IPS-20b (cell line): ENCODE data around the gene SMCR8.
"Not testable (repeated sequence)": the region's sequence is repeated elsewhere in the genome, so short reads cannot be mapped to it uniquely, and the experiment has no call there.

Experiments
- H3K27ac ChIP-seq: one replicate; pipeline ENCODE4 v1.5.1; 2013; ENCODE audit warnings: low read length
- H3K27me3 ChIP-seq: 2 replicates; pipeline ENCODE4 v1.6.1; 2013; ENCODE audit warnings: mild to moderate bottlenecking, low read length, inconsistent platforms; ENCODE audit not compliant: insufficient read depth
- H3K36me3 ChIP-seq: 2 replicates; pipeline ENCODE4 v1.6.1; 2013; ENCODE audit warnings: low read depth, mild to moderate bottlenecking, inconsistent platforms, low read length, moderate library complexity; ENCODE audit not compliant: insufficient read depth
- H3K4me1 ChIP-seq: 2 replicates; pipeline ENCODE4 v1.6.1; 2013; ENCODE audit warnings: mild to moderate bottlenecking, control low read depth, inconsistent platforms, low read length, moderate library complexity; ENCODE audit not compliant: insufficient read depth
- H3K4me3 ChIP-seq: 2 replicates; pipeline ENCODE4 v1.5.1; 2013; ENCODE audit warnings: mild to moderate bottlenecking, low read length, inconsistent platforms
- H3K9ac ChIP-seq: 2 replicates; pipeline ENCODE4 v1.6.1; 2013; ENCODE audit warnings: low read depth, mild to moderate bottlenecking, inconsistent platforms, low read length, moderate library complexity
- H3K9me3 ChIP-seq: 2 replicates; pipeline ENCODE4 v1.6.1; 2013; ENCODE audit warnings: mild to moderate bottlenecking, low read depth, low read length, inconsistent platforms; ENCODE audit not compliant: insufficient read depth

The SMCR8 gene

GRCh38 chr17:18291718-18292540, 23.2 kb upstream of the SMCR8 start:
- Histone ChIP-seq H3K9ac (no peak overlapping the region), H3K4me1 (no peaks in the 10 kb centered on the region), H3K4me3 (no peak overlapping the region), H3K36me3 (peaks cover 76% of the 10 kb centered on the region), H3K27ac (no peak overlapping the region), H3K9me3 (no peaks in the 10 kb centered on the region), H3K27me3 (no peaks in the 10 kb centered on the region)

- not testable (repeated sequence) for H3K27me3 ChIP-seq, H3K27ac ChIP-seq, H3K9ac ChIP-seq, H3K4me1 ChIP-seq, H3K4me3 ChIP-seq, H3K9me3 ChIP-seq
- H3K36me3 ChIP-seq: peaks cover 60% of the 10 kb centered on the region
Measured at GRCh38 chr17:18298061-18298460, 17.0 kb upstream of the SMCR8 start.

DNA sequence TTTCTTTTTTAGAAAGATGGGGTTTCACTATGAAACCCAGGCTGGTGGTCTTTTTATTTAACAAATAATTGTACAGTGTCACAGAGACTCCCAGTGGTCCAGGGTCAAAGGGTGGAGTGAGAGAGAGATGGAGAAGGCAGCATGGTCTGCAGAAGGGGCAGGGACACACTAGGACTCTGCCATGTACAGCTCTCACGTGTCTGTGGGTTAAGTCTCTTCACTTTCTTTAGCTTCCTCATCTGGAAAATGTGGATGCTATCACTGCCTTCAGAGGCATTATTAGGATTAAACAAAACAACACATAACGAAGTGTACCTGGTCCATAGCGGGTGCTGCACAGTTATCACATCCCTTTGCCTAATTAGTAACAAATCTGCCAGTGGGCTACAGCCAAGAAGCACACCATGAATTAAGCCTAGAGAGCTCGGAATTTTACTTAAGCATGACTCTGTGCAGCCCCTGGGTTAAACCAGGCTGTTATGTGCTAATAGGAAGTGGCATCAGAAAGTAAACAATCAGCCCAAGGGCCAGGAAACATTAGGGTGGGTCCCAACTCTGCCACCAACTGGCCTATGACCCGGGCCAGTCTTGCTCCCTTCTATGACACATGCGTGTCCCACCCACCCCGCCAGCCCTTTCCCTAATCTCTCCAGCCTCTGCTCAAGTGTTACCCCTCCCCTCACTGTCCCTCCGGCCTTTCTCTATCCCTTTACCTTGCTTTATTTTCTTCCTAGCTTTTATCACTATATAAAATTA, 14.2 kb upstream of the SMCR8 start:
- Histone ChIP-seq H3K27ac (no peak overlapping the region), H3K9me3 (no peaks in the 10 kb centered on the region), H3K27me3 (no peaks in the 10 kb centered on the region), H3K36me3 (peaks cover 70% of the 10 kb centered on the region), H3K9ac (no peak overlapping the region), H3K4me1 (no peaks in the 10 kb centered on the region), H3K4me3 (no peak overlapping the region)

DNA sequence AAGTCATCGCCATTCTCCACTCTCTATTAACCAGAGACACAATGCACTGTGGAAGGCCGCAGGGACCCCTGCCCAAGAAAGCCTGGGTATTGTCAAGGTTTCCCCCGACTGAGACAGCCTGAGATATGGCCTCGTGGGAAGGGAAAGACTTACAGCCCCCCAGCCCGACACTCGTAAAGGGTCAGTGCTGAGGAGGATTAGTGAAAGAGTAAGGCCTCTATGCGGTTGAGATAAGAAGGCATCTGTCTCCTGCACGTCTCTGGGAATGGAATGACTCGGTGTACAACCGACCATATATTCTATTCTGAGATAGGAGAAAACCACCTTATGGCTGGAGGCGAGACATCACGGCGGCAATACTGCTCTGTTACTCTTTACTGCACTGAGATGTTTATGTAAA, 11.9 kb upstream of the SMCR8 start:
- H3K27ac ChIP-seq, H3K4me3 ChIP-seq, H3K27me3 ChIP-seq, H3K4me1 ChIP-seq, H3K9ac ChIP-seq, H3K9me3 ChIP-seq: not testable (repeated sequence)
- H3K36me3 ChIP-seq: peaks cover 88% of the 10 kb centered on the region

DNA sequence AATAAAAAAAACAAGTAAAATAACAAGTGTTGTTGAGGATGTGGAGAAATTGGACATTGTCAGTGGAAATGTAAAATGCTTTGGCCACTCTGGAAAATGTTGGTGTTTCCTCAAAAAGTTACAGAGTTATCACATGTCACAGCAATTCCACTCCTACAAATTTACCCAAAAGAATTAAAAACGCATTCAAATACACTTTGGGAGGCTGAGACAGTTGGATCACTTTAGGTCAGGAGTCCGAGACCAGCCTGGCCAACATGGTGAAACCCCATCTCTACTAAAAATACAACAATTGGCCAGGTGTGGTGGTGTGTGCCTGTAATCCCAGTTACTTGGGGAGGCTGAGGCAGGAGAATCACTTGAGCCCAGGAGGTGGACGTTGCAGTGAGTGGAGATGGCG, 5.9 kb upstream of the SMCR8 start:
- no peaks in the 10 kb centered on the region for H3K9me3 ChIP-seq
- no peak overlapping the region for H3K4me3 ChIP-seq
- no peak overlapping the region for H3K9ac ChIP-seq
- H3K27ac ChIP-seq: no peak overlapping the region
- no peaks in the 10 kb centered on the region for H3K27me3 ChIP-seq
- peaks cover 75% of the 10 kb centered on the region for H3K36me3 ChIP-seq
- peaks cover 6% of the 10 kb centered on the region; the same call in 1 of the 2 replicates for H3K4me1 ChIP-seq

DNA sequence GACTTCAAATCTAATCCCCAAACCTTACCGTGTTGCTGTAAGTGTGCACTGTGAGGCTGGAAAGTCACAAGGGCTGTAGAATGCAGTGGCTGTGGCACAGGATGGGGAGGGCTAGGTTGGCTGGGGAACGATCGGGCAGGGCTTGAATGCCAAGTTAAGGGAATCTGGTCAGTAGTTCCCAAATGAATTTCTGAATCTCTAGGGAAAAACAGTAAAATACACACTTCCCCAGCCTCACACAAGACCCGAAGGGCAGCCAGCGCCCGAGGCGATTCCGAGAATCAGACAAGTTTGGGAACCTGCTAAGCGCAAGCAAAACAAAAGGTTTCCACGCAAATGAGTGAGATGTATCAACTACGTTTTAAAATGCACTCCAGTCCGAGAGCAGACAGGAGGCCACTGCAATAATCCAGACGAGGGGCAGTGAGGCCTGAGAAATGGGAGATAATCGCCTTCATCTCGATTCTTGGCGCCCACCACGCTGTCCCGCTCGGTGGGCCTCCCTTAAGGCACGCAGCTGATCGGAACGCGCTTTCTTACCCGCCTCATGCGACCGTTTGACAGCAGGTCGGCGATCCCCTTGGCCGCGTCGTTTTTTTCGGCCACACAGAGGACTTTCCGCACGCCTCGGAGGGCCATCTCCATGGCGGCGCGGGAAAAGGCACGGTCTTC, 898 bp upstream of the SMCR8 start:
- H3K36me3 ChIP-seq: peaks cover 54% of the 10 kb centered on the region

GRCh38 chr17:18315562-18315922, 449 bp downstream of the SMCR8 start:
- H3K27me3 ChIP-seq: no peaks in the 10 kb centered on the region
- H3K9me3 ChIP-seq: no peaks in the 10 kb centered on the region
- H3K4me1 ChIP-seq: peaks cover 10% of the 10 kb centered on the region
- H3K4me3 ChIP-seq: peak overlapping the region; percentile 97
- peak overlapping the region; percentile 60 for H3K27ac ChIP-seq
- H3K36me3 ChIP-seq: peaks cover 51% of the 10 kb centered on the region
- H3K9ac ChIP-seq: peak overlapping the region; percentile 93

More for the DNA sequence above, 898 bp upstream of the SMCR8 start:
- peak overlapping the region; percentile 27 for H3K27ac ChIP-seq
- H3K4me3 ChIP-seq: peak overlapping the region; percentile 97
- H3K4me1 ChIP-seq: peaks cover 10% of the 10 kb centered on the region
- no peaks in the 10 kb centered on the region for H3K27me3 ChIP-seq
- peak overlapping the region; percentile 93 for H3K9ac ChIP-seq
- no peaks in the 10 kb centered on the region for H3K9me3 ChIP-seq

GRCh38 chr17:18315961-18316360, 868 bp downstream of the SMCR8 start:
- Histone ChIP-seq H3K4me1 (peaks cover 10% of the 10 kb centered on the region), H3K27me3 (no peaks in the 10 kb centered on the region), H3K9me3 (no peaks in the 10 kb centered on the region), H3K36me3 (peaks cover 49% of the 10 kb centered on the region), H3K4me3 (peak overlapping the region; percentile 97), H3K9ac (peak overlapping the region; percentile 93), H3K27ac (no peak overlapping the region)

DNA sequence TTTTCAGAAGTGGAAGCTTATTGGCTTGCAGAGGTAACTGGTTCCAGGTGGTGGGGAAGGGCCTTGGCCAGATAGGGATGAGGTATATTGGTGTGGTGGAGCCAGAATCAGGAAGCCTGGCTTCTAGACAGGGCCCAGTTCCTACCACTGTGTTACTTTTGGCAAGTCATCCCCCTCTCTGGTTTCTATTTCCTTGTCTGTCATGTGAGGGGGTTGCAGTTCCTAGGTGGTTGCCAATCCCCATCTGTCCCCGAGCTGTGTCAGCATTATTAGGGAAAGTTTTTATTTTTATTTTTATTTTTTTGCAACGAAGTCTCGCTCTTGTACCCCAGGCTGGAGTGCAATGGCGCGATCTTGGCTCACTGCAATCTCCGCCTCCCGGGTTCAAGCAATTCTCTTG, 3.0 kb downstream of the SMCR8 start:
- Histone ChIP-seq H3K27ac (no peak overlapping the region), H3K27me3 (no peaks in the 10 kb centered on the region), H3K4me1 (peaks cover 8% of the 10 kb centered on the region), H3K36me3 (peaks cover 35% of the 10 kb centered on the region), H3K9me3 (no peaks in the 10 kb centered on the region), H3K9ac (peak overlapping the region; percentile 22; the same call in 1 of the 2 replicates), H3K4me3 (0 out of 2 replicates have a peak overlapping the region, but pooled peaks have one; percentile 12)

DNA sequence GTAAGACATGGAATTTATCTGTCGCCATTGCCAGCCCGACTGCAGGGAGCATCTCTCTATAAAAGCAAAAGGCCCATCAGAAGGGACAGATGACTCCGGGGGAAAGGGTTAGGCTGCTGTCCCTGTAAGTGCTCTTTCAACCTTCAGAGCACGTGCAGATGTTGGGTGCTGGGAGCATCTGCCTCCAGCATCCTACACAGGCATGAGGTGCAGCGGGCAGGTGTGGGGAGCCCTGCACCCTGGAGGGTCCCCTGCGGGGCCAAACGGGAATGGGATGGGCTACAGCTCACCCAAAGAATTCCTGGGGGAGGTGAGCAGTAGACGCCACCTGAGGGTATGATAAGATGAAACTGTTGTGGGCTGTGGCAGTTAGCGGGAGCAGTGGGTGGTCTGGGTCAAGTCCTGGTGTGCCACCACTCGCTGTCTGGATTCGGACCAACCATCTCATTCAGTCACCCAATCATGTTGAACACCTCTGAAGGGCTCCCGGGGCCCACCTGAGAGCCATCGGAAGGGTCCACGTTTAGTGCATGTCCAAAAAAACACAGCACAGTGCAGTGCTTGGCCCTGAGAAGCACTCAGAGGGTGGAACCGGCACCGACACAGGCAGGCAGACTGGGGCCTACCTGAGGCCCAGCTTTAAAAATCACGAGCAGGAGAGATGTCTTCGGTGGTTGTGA, 3.8 kb downstream of the SMCR8 start:
- Histone ChIP-seq H3K9ac (no peak overlapping the region), H3K4me3 (no peak overlapping the region), H3K36me3 (peaks cover 40% of the 10 kb centered on the region), H3K27ac (no peak overlapping the region), H3K27me3 (no peaks in the 10 kb centered on the region), H3K4me1 (peaks cover 4% of the 10 kb centered on the region; the same call in 1 of the 2 replicates), H3K9me3 (no peaks in the 10 kb centered on the region)

GRCh38 chr17:18319604-18320256, 4.6 kb downstream of the SMCR8 start:
- Histone ChIP-seq H3K36me3 (peaks cover 49% of the 10 kb centered on the region), H3K4me3 (no peak overlapping the region), H3K4me1 (peaks cover 4% of the 10 kb centered on the region; the same call in 1 of the 2 replicates), H3K27ac (no peak overlapping the region), H3K9me3 (no peaks in the 10 kb centered on the region), H3K9ac (no peak overlapping the region), H3K27me3 (no peaks in the 10 kb centered on the region)
